ENCODE data around the gene NDUFAF2.
A peak's percentile ranks its signal among the peaks of the same experiment; 100 is the strongest.
"Not testable (repeated sequence)": the region's sequence is repeated elsewhere in the genome, so short reads cannot be mapped to it uniquely, and the experiment has no call there.

NDUFAF2 gene

GRCh38 chr5:61085885-61086284 is 140.9 kb downstream of the NDUFAF2 start:
- TF ChIP-seq POLR2A (IDR thresholded peaks at IDR 0.05; ENCODE audit: low read depth, low read length), result no peak
- TF ChIP-seq SPI1 (IDR thresholded peaks at IDR 0.05; ENCODE audit: low read depth, low read length), result no peak
- TF ChIP-seq POU2F2 (IDR thresholded peaks at IDR 0.05; ENCODE audit: low read depth, low read length), result no peak
- TF ChIP-seq TAF1 (IDR thresholded peaks at IDR 0.05; ENCODE audit: low read depth, low read length), result no peak
- no peak for TF ChIP-seq POLR2AphosphoS5 (IDR thresholded peaks at IDR 0.05; ENCODE audit: low read depth, low read length)
- no peak for TF ChIP-seq PAX5 (IDR thresholded peaks at IDR 0.05; ENCODE audit: insufficient read depth, low read length, severe bottlenecking)
- no peak for FAIRE-seq
- DNase-seq (ENCODE audit: insufficient read length, low spot score), result no peak

GRCh38 chr5:61087921-61088320 is 142.9 kb downstream of the NDUFAF2 start:
- TF ChIP-seq POU2F2 (IDR thresholded peaks at IDR 0.05; ENCODE audit: low read depth, low read length), result no peak
- no peak for TF ChIP-seq PAX5 (IDR thresholded peaks at IDR 0.05; ENCODE audit: insufficient read depth, low read length, severe bottlenecking)
- TF ChIP-seq POLR2A (IDR thresholded peaks at IDR 0.05; ENCODE audit: low read depth, low read length), result no peak
- TF ChIP-seq SPI1 (IDR thresholded peaks at IDR 0.05; ENCODE audit: low read depth, low read length), result no peak
- TF ChIP-seq TAF1 (IDR thresholded peaks at IDR 0.05; ENCODE audit: low read depth, low read length), result no peak
- no peak for TF ChIP-seq POLR2AphosphoS5 (IDR thresholded peaks at IDR 0.05; ENCODE audit: low read depth, low read length)
- FAIRE-seq, result no peak
- no peak for DNase-seq (ENCODE audit: insufficient read length, low spot score)

DNA sequence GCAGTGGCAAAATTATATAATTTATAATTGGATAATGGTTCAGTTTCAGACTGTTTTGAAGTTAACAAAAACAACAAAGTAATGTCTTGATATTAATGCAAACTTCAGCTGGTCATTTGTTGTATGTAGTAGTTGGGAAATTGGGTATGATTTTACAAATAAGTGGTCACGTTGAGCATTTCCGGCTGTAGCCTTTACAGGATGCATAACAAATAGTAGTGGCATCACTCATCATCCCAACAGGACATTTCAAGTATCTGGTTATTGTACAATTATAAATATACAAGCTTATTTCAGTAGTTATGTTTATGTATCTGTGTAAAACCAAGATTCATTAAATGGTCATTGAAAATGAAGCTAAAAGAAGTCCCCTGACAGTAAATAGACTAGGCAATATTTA is 144.3 kb downstream of the NDUFAF2 start:
- FAIRE-seq, result no peak
- DNase-seq (ENCODE audit: insufficient read length, low spot score), result no peak

GRCh38 chr5:61093046-61093771 is 148.2 kb downstream of the NDUFAF2 start:
- not testable (repeated sequence) for FAIRE-seq; DNase-seq (ENCODE audit: insufficient read length, low spot score)

More for the DNA sequence above, 144.3 kb downstream of the NDUFAF2 start:
- TF ChIP-seq TAF1 (IDR thresholded peaks at IDR 0.05; ENCODE audit: low read depth, low read length) (no peak), POU2F2 (IDR thresholded peaks at IDR 0.05; ENCODE audit: low read depth, low read length) (no peak), POLR2A (IDR thresholded peaks at IDR 0.05; ENCODE audit: low read depth, low read length) (no peak), SPI1 (IDR thresholded peaks at IDR 0.05; ENCODE audit: low read depth, low read length) (no peak), PAX5 (IDR thresholded peaks at IDR 0.05; ENCODE audit: insufficient read depth, low read length, severe bottlenecking) (no peak), POLR2AphosphoS5 (IDR thresholded peaks at IDR 0.05; ENCODE audit: low read depth, low read length) (no peak)

DNA sequence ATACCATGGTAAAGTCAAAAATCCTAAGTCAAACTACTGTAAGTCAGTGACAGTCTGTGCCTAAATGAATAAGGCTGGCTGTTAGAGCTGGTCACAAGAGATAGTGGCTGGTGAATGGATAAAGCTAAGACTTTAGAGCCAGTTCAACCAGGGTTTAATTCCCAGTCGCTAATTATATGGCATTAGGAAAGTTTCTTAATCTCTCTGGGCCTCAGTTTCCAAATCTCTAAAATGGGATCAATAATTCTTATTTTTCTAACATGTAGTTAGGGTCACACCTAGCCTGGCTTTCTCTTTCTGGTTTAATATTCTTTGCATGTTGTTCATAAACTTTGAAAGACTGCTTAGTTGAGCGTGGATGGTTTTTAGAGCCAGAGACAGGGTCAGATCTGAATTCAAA is 152.5 kb downstream of the NDUFAF2 start:
- TF ChIP-seq TAF1 (IDR thresholded peaks at IDR 0.05; ENCODE audit: low read depth, low read length) (no peak), POLR2A (IDR thresholded peaks at IDR 0.05; ENCODE audit: low read depth, low read length) (no peak), POU2F2 (IDR thresholded peaks at IDR 0.05; ENCODE audit: low read depth, low read length) (no peak), SPI1 (IDR thresholded peaks at IDR 0.05; ENCODE audit: low read depth, low read length) (no peak)
- DNase-seq (ENCODE audit: insufficient read length, low spot score) (no peak), FAIRE-seq (no peak)

DNA sequence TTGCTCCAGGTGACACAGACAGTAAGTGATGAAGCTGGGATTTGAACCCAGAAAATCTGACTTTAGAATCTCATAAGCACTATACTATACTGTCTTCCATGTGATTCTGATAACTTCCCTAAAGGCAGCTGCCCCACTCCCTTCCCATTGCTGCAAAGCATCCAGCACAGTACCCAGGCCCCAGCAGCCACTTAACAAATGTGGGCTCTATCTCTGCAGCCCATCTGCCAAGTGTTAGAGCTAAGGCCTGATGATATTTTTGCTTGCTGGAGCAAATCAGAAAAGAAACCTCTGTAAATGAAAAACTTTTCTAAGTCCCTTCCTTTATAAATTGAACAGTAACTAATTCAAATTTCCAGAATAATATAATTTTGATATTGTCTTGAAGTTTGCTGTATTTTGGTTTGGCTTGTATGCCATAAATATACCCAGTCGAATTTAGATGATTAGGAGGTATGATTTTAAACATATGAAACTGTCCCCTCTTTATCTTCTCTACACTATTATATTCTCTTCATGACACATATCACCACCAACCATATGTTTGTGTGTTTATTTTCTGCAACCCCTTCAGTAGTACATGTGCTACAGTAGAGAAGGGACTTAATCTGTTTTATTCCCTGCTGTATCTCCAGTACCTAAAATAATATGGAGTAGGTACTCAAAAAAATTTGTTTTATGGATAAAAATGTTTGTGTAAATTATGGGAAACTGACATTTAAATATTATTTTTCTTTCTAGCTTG is 153.4 kb downstream of the NDUFAF2 start:
- TF ChIP-seq POU2F2 (IDR thresholded peaks at IDR 0.05; ENCODE audit: low read depth, low read length) (no peak), POLR2A (IDR thresholded peaks at IDR 0.05; ENCODE audit: low read depth, low read length) (no peak), TAF1 (IDR thresholded peaks at IDR 0.05; ENCODE audit: low read depth, low read length) (no peak), SPI1 (IDR thresholded peaks at IDR 0.05; ENCODE audit: low read depth, low read length) (no peak), POLR2AphosphoS5 (IDR thresholded peaks at IDR 0.05; ENCODE audit: low read depth, low read length) (no peak), PAX5 (IDR thresholded peaks at IDR 0.05; ENCODE audit: insufficient read depth, low read length, severe bottlenecking) (no peak)
- FAIRE-seq, result no peak
- DNase-seq (ENCODE audit: insufficient read length, low spot score), result no peak

- FAIRE-seq (no peak), DNase-seq (ENCODE audit: insufficient read length, low spot score) (no peak)
- no peak for TF ChIP-seq POLR2AphosphoS5 (IDR thresholded peaks at IDR 0.05; ENCODE audit: low read depth, low read length)
- no peak for TF ChIP-seq POLR2A (IDR thresholded peaks at IDR 0.05; ENCODE audit: low read depth, low read length)
- TF ChIP-seq PAX5 (IDR thresholded peaks at IDR 0.05; ENCODE audit: insufficient read depth, low read length, severe bottlenecking), result no peak
- no peak for TF ChIP-seq SPI1 (IDR thresholded peaks at IDR 0.05; ENCODE audit: low read depth, low read length)
- no peak for TF ChIP-seq TAF1 (IDR thresholded peaks at IDR 0.05; ENCODE audit: low read depth, low read length)
- no peak for TF ChIP-seq POU2F2 (IDR thresholded peaks at IDR 0.05; ENCODE audit: low read depth, low read length)
Measured at GRCh38 chr5:61100437-61100836, 155.4 kb downstream of the NDUFAF2 start.

- DNase-seq (ENCODE audit: insufficient read length, low spot score) (no peak), FAIRE-seq (no peak)
- TF ChIP-seq PAX5 (IDR thresholded peaks at IDR 0.05; ENCODE audit: insufficient read depth, low read length, severe bottlenecking) (no peak), POLR2A (IDR thresholded peaks at IDR 0.05; ENCODE audit: low read depth, low read length) (no peak), POU2F2 (IDR thresholded peaks at IDR 0.05; ENCODE audit: low read depth, low read length) (no peak), POLR2AphosphoS5 (IDR thresholded peaks at IDR 0.05; ENCODE audit: low read depth, low read length) (no peak), SPI1 (IDR thresholded peaks at IDR 0.05; ENCODE audit: low read depth, low read length) (no peak), TAF1 (IDR thresholded peaks at IDR 0.05; ENCODE audit: low read depth, low read length) (no peak)
Measured at GRCh38 chr5:61114441-61114840, 169.4 kb downstream of the NDUFAF2 start.

DNA sequence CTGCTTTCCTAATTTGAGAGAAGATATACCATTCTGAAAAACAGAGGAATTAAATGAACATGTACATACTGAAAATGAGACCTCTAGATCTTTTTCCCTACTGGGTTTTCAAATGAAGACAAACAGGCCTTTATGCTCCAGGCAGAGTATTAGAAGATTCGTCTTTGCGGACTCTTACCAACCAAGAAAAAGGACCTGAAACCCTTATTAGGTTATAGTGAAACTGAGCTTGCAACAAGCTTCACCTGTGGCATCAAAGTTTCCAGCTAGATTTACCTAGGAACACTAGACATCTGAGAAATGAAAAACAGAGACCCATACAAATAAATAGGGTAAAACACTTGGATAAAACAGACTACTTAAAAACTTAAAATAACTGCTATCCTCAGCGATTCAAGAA is 171.0 kb downstream of the NDUFAF2 start:
- FAIRE-seq (no peak), DNase-seq (ENCODE audit: insufficient read length, low spot score) (no peak)
- TF ChIP-seq TAF1 (IDR thresholded peaks at IDR 0.05; ENCODE audit: low read depth, low read length) (no peak), PAX5 (IDR thresholded peaks at IDR 0.05; ENCODE audit: insufficient read depth, low read length, severe bottlenecking) (no peak), SPI1 (IDR thresholded peaks at IDR 0.05; ENCODE audit: low read depth, low read length) (peak; percentile 82)

GRCh38 chr5:61119066-61119465 is 174.1 kb downstream of the NDUFAF2 start:
- TF ChIP-seq SPI1 (IDR thresholded peaks at IDR 0.05; ENCODE audit: low read depth, low read length) (no peak), POLR2AphosphoS5 (IDR thresholded peaks at IDR 0.05; ENCODE audit: low read depth, low read length) (no peak), TAF1 (IDR thresholded peaks at IDR 0.05; ENCODE audit: low read depth, low read length) (no peak), PAX5 (IDR thresholded peaks at IDR 0.05; ENCODE audit: insufficient read depth, low read length, severe bottlenecking) (no peak), POU2F2 (IDR thresholded peaks at IDR 0.05; ENCODE audit: low read depth, low read length) (no peak), POLR2A (IDR thresholded peaks at IDR 0.05; ENCODE audit: low read depth, low read length) (no peak)
- FAIRE-seq (no peak), DNase-seq (ENCODE audit: insufficient read length, low spot score) (no peak)
